ENCODE measurements around the gene ARMH3. TPM values are rescaled to one million over a fixed set of nuclear protein-coding genes. Genes with fewer than 3 reads are reported as not detected.

The ARMH3 gene
- polyA plus RNA-seq, 6 donors from 2014 or later = 29.9 to 56.9 (median 46.8) TPM

DNA sequence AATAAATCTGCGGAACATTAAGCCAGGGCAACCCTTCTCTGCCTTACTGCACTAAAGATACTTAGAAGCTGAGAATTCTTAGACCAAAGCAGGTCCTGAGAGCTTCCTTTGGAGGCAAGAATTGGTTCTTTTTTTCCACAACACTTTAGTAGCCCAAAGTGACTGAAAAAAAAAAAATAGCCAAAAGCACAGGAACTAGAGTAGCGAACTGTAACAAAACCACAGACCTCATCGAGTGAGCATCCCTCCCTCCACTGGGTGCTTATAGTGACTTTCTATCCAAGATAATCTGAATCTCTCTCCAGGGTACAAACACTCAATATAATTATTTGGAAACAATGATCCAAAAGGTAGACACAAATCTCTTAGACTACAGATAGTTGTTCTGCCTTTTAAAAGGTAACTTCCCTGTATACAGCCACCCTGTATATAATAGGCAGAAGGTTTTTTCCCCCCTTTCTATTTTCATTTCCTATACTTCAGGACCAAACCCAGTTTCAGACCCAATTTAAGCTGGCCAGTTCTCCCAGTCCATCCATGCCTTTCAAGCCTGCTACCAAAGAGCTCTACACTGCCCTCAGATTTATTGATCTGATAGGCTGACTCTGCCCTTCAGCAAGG is 180.8 kb downstream of the ARMH3 start:
- H3K27ac Mint-ChIP-seq = peak overlapping the region in 5 of 6 donors; percentile 7 to 75 (median 18)
- no peaks in the 10 kb centered on the region for H3K9me3 Mint-ChIP-seq
- ATAC-seq (ENCODE audit: low read depth in 2 of 2) = peak; percentile 52 to 74
- H3K36me3 Mint-ChIP-seq = peaks cover 7 to 13% of the 10 kb centered on the region in 2 donors
- no peaks in the 10 kb centered on the region for H3K27me3 Mint-ChIP-seq
- DNase-seq = peak; percentile 16
- H3K4me3 Mint-ChIP-seq = peak overlapping the region in 3 of 8 donors; percentile 2 to 65 (median 45)
- peaks cover 13 to 32% (median 16%) of the 10 kb centered on the region in 3 donors for H3K4me1 Mint-ChIP-seq

DNA sequence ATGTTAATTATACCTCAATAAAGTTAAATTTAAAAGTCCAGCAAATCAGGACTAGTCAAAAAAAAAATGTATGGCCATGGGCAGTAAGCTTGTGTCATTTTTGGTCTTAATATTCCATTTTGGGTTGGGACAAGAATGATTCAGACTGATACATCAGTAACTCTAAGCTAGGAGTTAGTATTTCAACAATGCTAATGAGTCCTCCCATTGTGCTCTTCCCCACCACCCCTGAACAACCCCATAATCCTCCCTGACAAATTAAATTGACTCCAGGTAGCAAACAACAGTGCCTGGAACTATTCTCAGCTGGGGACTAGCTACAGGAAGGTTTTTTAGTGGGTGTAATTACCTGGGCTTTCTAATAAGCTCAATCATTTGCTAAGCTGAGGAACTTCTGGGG is 181.7 kb downstream of the ARMH3 start:
- ATAC-seq (ENCODE audit: low read depth in 2 of 2) (no peak), DNase-seq (no peak)
- Mint-ChIP-seq H3K36me3 (peaks cover 7 to 9% of the 10 kb centered on the region in 2 donors), H3K4me3 (peak overlapping the region in 1 of 8 donors; percentile 47), H3K27me3 (no peaks in the 10 kb centered on the region), H3K27ac (peak overlapping the region in 2 of 6 donors; percentile 7 to 18), H3K9me3 (no peaks in the 10 kb centered on the region), H3K4me1 (peaks cover 15 to 30% (median 16%) of the 10 kb centered on the region in 3 donors)

DNA sequence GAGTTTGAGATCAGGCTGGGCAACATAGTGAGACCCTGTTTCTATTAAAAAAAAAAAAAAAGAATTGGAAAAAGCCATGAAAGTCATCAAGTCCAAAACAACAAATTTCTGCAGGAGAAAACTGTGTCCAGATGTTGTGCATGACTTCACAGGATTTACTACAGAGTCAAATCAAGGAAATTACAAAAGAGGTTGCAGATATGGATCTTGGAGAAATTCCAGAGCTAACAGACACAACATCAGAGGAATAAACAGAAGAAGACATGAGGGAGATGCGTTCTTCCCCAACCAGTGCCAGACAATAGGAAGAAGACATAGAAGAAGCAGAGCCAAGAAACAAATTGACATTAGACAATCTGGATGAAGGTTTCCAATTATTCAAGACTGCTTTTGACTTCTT is 188.0 kb downstream of the ARMH3 start:
- Mint-ChIP-seq H3K36me3 (peaks cover 13 to 19% of the 10 kb centered on the region in 2 donors), H3K4me3 (no peak overlapping the region), H3K27ac (no peak overlapping the region), H3K9me3 (peaks cover 0 to 8% (median 5%) of the 10 kb centered on the region in 7 donors), H3K27me3 (no peaks in the 10 kb centered on the region), H3K4me1 (peaks cover 4 to 16% (median 6%) of the 10 kb centered on the region in 3 donors)
- ATAC-seq (ENCODE audit: low read depth in 2 of 2) (no peak), DNase-seq (no peak)

DNA sequence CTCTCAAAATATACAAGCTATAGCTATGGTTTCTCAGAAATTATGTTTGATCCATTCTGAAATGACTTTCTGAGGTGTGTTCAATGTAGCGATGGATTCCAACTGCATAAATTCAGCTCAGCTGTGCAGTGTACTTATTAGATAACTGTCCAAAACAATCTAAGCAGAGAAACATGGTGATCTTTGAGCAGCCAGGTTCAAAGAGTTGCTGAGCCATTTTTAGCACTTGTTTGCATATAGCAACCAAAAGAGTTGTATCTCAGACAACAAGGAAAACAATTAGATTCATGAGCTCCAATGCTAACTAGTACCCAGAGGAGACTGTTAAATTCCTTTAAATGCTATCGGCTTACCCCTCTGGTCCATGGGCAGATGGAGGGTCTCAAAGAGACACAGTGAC is 196.4 kb downstream of the ARMH3 start:
- Mint-ChIP-seq H3K4me3 (no peak overlapping the region), H3K36me3 (peaks cover 15 to 30% of the 10 kb centered on the region in 2 donors), H3K27me3 (no peaks in the 10 kb centered on the region), H3K4me1 (peaks cover 13 to 29% (median 22%) of the 10 kb centered on the region in 3 donors), H3K27ac (peak overlapping the region in 1 of 6 donors; percentile 66), H3K9me3 (peaks cover 5 to 14% (median 8%) of the 10 kb centered on the region in 7 donors)
- DNase-seq = no peak
- no peak for ATAC-seq (ENCODE audit: low read depth in 2 of 2)

DNA sequence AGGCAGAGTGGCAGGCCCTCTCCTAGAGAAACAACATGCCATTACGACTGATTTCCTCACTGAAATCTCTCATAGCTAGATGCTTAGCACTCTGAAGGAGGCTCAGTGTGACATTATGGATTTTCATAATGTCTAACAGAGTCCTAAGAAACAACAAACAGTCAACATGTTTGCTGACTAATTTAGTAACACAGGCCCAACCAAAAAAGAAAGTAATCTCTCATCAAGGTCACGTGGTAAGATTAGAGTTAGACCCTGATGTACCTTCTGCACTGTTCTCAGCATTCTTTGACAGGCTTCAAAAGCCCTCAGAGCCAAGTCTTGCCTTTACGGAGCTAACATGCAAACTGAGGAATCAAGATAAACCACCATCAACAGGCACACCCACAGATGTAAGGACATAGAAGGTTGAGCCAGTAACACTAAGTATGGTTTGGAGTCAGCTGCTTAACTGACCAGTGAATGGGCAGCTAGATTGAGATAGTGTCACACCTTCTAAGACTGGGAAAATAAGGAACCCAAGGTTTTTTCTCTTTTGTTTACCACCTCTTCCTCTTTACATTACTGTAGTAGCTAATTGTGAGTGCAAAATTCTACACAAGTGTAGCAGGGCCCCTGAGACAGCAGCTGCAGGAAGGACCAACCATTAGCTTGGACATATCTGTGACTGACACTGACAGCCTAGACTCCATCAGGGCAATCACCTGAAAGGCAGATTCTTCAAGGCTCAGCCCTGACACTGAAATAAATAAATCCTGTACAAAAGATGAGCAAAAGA is 197.1 kb downstream of the ARMH3 start:
- no peaks in the 10 kb centered on the region for H3K27me3 Mint-ChIP-seq
- peaks cover 9 to 28% (median 17%) of the 10 kb centered on the region in 3 donors for H3K4me1 Mint-ChIP-seq
- H3K36me3 Mint-ChIP-seq = peaks cover 9 to 30% of the 10 kb centered on the region in 2 donors
- H3K27ac Mint-ChIP-seq = peak overlapping the region in 2 of 6 donors; percentile 66 to 78
- no peak overlapping the region for H3K4me3 Mint-ChIP-seq
- peaks cover 5 to 14% (median 8%) of the 10 kb centered on the region in 7 donors for H3K9me3 Mint-ChIP-seq
- ATAC-seq (ENCODE audit: low read depth in 2 of 2) (peak in 1 of 2 donors; percentile 23), DNase-seq (no peak)

DNA sequence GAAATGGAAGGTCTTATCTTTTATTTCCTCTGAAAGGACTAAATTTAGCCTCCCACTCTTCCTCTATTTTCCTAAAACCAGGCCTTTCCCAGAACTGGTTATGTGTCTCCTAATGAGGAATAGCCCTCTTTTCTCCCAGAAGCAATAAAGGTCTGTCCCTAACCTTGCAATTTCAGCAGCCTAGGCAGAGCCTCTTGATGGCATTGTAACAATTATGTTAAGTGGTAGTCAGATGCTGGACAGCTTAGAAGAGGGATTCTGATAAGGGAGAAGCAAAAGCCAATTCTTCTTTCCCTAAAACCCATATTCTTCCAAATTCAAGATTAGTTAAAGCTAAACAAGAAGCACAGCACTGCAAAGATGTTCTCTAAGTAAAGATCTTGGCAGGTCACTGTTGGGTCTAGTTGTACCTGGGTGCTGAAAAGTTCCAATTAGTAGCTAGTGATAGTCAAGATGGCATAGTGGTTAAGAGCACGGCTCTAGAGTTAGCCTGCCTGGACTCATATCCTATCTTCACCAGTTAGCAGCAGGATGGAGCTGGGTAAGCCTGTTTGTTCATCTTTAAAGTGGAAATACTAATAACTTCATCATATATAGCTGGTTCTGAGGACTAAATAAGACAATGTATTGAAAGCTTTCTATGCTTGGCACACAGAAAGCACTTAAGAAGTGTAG is 198.0 kb downstream of the ARMH3 start:
- peaks cover 5 to 14% (median 8%) of the 10 kb centered on the region in 7 donors for H3K9me3 Mint-ChIP-seq
- peaks cover 7 to 25% (median 20%) of the 10 kb centered on the region in 3 donors for H3K4me1 Mint-ChIP-seq
- DNase-seq = no peak
- H3K27ac Mint-ChIP-seq = peak overlapping the region in 1 of 6 donors; percentile 32
- peaks cover 7 to 30% of the 10 kb centered on the region in 2 donors for H3K36me3 Mint-ChIP-seq
- no peak for ATAC-seq (ENCODE audit: low read depth in 2 of 2)
- no peaks in the 10 kb centered on the region for H3K27me3 Mint-ChIP-seq
- peak overlapping the region in 1 of 8 donors; percentile 0 for H3K4me3 Mint-ChIP-seq

DNA sequence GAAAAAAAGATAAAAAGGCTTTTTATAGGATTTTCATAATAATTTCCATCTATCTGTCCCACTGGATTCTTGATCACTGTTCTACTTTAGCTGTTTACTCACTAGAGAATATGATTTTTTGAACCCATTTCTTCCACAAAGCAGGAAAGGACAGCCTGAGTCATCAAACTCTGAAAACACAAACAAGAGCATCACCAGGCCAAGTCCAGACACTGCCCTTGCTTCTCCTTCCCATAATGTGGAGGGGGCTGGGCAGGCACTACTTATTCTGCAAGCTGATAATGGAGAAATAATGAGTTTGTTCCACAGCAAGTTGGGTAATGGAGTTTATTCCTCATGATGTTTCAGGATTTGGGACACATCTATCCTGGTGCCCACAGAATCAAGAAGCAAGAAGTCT is 199.3 kb downstream of the ARMH3 start:
- H3K9me3 Mint-ChIP-seq = peaks cover 5 to 14% (median 8%) of the 10 kb centered on the region in 7 donors

DNA sequence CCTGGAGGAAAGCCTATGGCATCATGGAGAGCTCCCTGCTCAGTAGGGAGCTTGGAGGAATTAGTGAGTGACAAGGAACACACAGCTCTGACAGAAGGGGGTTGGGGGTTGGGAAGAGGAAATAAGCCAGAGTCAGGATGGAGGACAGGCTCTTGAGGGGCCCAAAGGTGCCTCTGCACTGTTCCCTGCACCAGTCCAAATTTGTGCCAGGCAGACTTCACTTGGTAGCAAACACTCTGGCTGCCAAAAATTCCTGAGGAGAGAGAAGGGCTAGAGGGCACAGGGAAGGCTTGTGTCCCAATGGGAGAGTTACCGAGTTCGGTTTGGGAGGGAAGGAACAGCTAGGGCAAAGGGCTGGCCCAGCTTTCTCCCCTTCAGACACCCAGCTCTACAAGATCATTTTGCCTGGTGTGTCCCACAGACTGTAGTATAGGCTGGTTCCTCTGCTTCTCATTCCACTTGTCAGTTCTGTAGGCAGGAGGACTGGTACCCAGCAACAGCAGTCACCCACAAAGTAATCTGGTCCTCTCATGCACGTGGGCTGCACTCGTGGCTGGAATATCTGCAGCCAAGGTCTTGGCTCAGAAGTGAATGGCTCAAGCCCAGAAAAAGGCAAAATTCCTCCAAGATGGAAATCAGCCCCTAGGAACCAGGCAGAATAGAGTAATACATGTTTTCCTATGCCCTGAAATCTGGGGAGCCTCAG is 204.4 kb downstream of the ARMH3 start:
- DNase-seq (no peak), ATAC-seq (ENCODE audit: low read depth in 2 of 2) (no peak)
- H3K27ac Mint-ChIP-seq = peak overlapping the region in 1 of 6 donors; percentile 81
- H3K36me3 Mint-ChIP-seq = peaks cover 0 to 21% of the 10 kb centered on the region in 2 donors
- no peak overlapping the region for H3K4me3 Mint-ChIP-seq
- peaks cover 11 to 20% (median 14%) of the 10 kb centered on the region in 3 donors for H3K4me1 Mint-ChIP-seq
- no peaks in the 10 kb centered on the region for H3K27me3 Mint-ChIP-seq
- H3K9me3 Mint-ChIP-seq = no peaks in the 10 kb centered on the region

More for the DNA sequence above, 199.3 kb downstream of the ARMH3 start:
- DNase-seq (no peak), ATAC-seq (ENCODE audit: low read depth in 2 of 2) (no peak)
- peaks cover 7 to 22% of the 10 kb centered on the region in 2 donors for H3K36me3 Mint-ChIP-seq
- H3K4me1 Mint-ChIP-seq = peaks cover 7 to 25% (median 20%) of the 10 kb centered on the region in 3 donors
- no peak overlapping the region for H3K4me3 Mint-ChIP-seq
- no peak overlapping the region for H3K27ac Mint-ChIP-seq
- H3K27me3 Mint-ChIP-seq = no peaks in the 10 kb centered on the region

DNA sequence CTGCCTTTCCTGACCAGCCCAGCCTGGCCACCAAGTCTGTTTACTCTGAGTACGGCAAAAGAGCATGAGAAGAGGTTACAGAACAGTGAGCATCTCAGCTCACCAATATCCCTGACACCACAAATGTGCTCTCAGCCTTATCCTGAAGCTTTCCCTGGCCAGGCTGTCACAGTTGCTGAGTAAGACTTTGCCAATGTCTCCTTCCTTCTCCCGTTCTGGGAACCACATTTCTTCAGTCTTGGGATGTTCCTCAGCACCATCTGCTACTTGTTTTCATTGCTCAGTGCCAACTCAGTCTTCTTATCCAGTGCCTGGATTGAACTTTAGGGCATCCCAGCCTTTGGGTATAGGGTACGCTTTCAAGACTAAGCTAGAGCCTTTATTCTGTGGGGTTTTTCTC is 205.2 kb downstream of the ARMH3 start:
- H3K27ac Mint-ChIP-seq = peak overlapping the region in 3 of 6 donors; percentile 21 to 81 (median 78)
- DNase-seq (no peak), ATAC-seq (ENCODE audit: low read depth in 2 of 2) (no peak)
- peaks cover 11 to 20% (median 14%) of the 10 kb centered on the region in 3 donors for H3K4me1 Mint-ChIP-seq
- no peak overlapping the region for H3K4me3 Mint-ChIP-seq
- H3K36me3 Mint-ChIP-seq = peaks cover 0 to 21% of the 10 kb centered on the region in 2 donors
- no peaks in the 10 kb centered on the region for H3K27me3 Mint-ChIP-seq
- H3K9me3 Mint-ChIP-seq = no peaks in the 10 kb centered on the region

DNA sequence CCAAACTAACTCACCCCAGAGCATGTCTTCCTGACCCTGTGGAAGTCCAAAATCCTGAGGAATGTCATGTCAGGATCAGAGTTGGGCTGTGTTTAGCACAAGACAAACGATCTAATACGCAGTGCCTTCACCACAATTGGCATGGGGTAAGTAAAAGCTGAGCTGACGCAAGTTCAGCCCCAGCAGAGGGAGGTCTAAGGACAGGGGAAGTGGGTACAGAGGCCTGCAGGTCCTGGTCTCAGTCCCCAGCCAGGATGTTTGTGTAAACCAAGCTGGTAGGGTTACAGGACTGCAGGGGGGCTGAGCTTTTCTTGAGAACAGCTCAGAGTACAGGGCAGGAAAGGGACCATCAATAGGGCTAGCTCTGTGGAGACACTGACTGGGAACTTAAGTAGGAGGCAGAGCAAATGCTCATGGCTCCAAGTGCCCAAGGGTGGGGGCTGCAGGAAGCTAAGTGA is 207.1 kb downstream of the ARMH3 start:
- H3K27me3 Mint-ChIP-seq = no peaks in the 10 kb centered on the region
- DNase-seq (no peak), ATAC-seq (ENCODE audit: low read depth in 2 of 2) (no peak)
- H3K4me1 Mint-ChIP-seq = peaks cover 25 to 33% (median 30%) of the 10 kb centered on the region in 3 donors
- peak overlapping the region in 1 of 8 donors; percentile 41 for H3K4me3 Mint-ChIP-seq
- H3K9me3 Mint-ChIP-seq = no peaks in the 10 kb centered on the region
- H3K36me3 Mint-ChIP-seq = peaks cover 0 to 21% of the 10 kb centered on the region in 2 donors
- H3K27ac Mint-ChIP-seq = peak overlapping the region in 2 of 6 donors; percentile 3 to 10

DNA sequence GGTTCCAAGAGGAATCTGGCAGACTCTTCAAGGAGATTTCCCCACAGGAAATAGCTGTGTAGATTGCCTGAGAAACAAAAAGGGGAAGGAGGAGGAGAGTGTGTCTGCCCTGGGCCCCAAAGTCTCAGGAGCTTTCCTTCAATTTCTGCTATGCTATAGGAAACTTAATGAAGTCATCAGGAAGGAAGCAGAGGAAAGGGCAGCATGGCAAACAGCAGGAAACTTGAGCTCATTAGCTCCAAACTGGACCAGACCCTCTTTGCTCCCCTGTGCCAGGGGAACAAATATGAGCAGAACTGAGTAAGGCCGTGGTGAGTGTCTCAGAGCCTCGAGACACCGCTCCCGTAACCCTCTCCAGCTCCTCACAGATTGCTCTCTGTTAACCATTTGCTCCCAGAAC is 207.6 kb downstream of the ARMH3 start:
- peaks cover 27 to 31% (median 30%) of the 10 kb centered on the region in 3 donors for H3K4me1 Mint-ChIP-seq
- no peak overlapping the region for H3K4me3 Mint-ChIP-seq
- no peaks in the 10 kb centered on the region for H3K9me3 Mint-ChIP-seq
- H3K27me3 Mint-ChIP-seq = no peaks in the 10 kb centered on the region
- H3K27ac Mint-ChIP-seq = peak overlapping the region in 3 of 6 donors; percentile 10 to 76 (median 22)
- peaks cover 0 to 21% of the 10 kb centered on the region in 2 donors for H3K36me3 Mint-ChIP-seq
- ATAC-seq (ENCODE audit: low read depth in 2 of 2) = no peak
- no peak for DNase-seq

DNA sequence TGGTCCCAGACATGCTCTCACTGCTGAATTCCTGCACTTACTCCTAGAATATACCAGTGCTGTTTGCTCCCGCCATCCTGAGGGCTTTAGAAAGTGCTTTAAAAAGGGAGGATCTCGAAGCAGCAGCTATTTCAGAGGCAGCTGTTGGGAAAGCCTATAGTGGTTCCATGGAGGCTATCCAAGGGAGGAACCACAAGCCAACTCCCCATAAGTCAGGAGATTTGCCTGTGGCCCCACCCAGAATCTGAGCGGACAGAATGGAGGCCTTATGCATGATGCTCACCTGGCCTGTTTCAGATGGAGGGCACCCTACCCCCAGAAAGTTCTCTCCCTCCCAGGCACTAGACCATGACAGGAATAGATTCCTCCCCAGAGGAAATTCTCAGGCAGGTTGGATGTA is 210.1 kb downstream of the ARMH3 start:
- DNase-seq (no peak), ATAC-seq (ENCODE audit: low read depth in 2 of 2) (no peak)
- peaks cover 47 to 54% (median 52%) of the 10 kb centered on the region in 3 donors for H3K4me1 Mint-ChIP-seq
- peaks cover 0 to 15% of the 10 kb centered on the region in 2 donors for H3K36me3 Mint-ChIP-seq
- no peaks in the 10 kb centered on the region for H3K9me3 Mint-ChIP-seq
- H3K27me3 Mint-ChIP-seq = no peaks in the 10 kb centered on the region
- peak overlapping the region in 2 of 6 donors; percentile 56 to 70 for H3K27ac Mint-ChIP-seq
- peak overlapping the region in 3 of 8 donors; percentile 1 to 92 (median 39) for H3K4me3 Mint-ChIP-seq
